ENCODE measurements around the gene FGD4. TPM values are rescaled to one million over a fixed set of nuclear protein-coding genes. Genes with fewer than 3 reads are reported as not detected.

FGD4 gene
- total RNA-seq, 1 experiment from 2014 or later, result 39.7 TPM

DNA sequence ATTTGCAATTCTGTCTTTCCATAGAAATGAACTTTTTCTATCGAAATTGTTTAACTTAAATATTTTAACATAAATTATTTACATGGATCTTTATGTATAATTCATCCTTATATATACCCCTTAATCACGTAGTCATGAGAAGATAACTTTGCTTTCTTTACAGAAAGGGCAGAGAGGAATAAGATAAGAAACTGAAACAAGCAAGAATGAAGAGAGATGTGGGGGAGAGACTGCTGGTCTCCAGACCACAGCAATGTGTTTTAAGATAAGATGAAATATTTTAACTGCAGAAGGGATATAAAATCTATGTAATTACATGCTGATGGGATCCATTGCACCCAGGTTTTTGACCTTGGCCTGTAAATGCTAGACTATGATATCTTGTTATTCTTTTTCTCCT, 245.1 kb downstream of the FGD4 start:
- ATAC-seq (no peak), DNase-seq (ENCODE audit: low spot score) (no peak)
- ChIA-PET CTCF (no interaction called here), POLR2A (no interaction called here)
- Mint-ChIP-seq H3K36me3 (peaks cover 27% of the 10 kb centered on the region), H3K27me3 (ENCODE audit: low read depth) (no peaks in the 10 kb centered on the region), H3K4me3 (no peak overlapping the region), H3K9me3 (no peaks in the 10 kb centered on the region), H3K27ac (no peak overlapping the region), H3K4me1 (no peaks in the 10 kb centered on the region)
- TF ChIP-seq NFYB (CRISPR knock-in tag; conservative IDR thresholded peaks at IDR 0.05; ENCODE audit: low read depth) (no peak), E2F4 (CRISPR knock-in tag; IDR thresholded peaks at IDR 0.05; ENCODE audit: borderline replicate concordance, low read depth) (no peak), GRHL2 (CRISPR knock-in tag; IDR thresholded peaks at IDR 0.05; ENCODE audit: insufficient replicate concordance, severe bottlenecking) (no peak), FOXJ3 (CRISPR knock-in tag; IDR thresholded peaks at IDR 0.05; ENCODE audit: borderline replicate concordance) (no peak), JUN (CRISPR knock-in tag; IDR thresholded peaks at IDR 0.05) (no peak), ESRRA (CRISPR knock-in tag; IDR thresholded peaks at IDR 0.05; ENCODE audit: borderline replicate concordance) (no peak), OVOL2 (CRISPR knock-in tag; IDR thresholded peaks at IDR 0.05; ENCODE audit: borderline replicate concordance) (no peak), NR2C2 (CRISPR knock-in tag; IDR thresholded peaks at IDR 0.05) (no peak), NR1H2 (CRISPR knock-in tag; IDR thresholded peaks at IDR 0.05) (no peak)
- TF ChIP-seq, protein P1, sequence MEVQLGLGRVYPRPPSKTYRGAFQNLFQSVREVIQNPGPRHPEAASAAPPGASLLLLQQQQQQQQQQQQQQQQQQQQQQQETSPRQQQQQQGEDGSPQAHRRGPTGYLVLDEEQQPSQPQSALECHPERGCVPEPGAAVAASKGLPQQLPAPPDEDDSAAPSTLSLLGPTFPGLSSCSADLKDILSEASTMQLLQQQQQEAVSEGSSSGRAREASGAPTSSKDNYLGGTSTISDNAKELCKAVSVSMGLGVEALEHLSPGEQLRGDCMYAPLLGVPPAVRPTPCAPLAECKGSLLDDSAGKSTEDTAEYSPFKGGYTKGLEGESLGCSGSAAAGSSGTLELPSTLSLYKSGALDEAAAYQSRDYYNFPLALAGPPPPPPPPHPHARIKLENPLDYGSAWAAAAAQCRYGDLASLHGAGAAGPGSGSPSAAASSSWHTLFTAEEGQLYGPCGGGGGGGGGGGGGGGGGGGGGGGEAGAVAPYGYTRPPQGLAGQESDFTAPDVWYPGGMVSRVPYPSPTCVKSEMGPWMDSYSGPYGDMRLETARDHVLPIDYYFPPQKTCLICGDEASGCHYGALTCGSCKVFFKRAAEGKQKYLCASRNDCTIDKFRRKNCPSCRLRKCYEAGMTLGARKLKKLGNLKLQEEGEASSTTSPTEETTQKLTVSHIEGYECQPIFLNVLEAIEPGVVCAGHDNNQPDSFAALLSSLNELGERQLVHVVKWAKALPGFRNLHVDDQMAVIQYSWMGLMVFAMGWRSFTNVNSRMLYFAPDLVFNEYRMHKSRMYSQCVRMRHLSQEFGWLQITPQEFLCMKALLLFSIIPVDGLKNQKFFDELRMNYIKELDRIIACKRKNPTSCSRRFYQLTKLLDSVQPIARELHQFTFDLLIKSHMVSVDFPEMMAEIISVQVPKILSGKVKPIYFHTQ (CRISPR knock-in tag; IDR thresholded peaks at IDR 0.05), result no peak

DNA sequence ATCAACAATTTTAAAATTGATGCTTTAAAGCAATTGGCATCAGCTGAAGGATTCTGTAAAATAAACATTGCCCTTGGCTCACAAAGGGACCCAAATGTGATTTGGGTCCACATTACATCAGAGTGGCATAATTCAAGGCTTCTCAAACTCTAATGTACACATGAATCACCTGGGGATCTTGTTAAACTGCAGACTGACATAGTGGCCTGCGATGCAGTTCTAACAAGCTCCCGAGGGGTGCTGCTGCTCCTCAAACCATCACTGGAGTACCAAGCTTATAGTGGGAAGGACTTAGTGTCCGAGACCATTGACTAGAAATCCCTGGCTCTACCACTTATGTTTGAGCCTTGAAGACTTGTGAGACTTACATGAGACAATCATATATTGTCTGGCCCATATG, 247.9 kb downstream of the FGD4 start:
- Mint-ChIP-seq H3K4me1 (no peaks in the 10 kb centered on the region), H3K27me3 (ENCODE audit: low read depth) (no peaks in the 10 kb centered on the region), H3K9me3 (no peaks in the 10 kb centered on the region), H3K4me3 (no peak overlapping the region), H3K27ac (no peak overlapping the region), H3K36me3 (peaks cover 8% of the 10 kb centered on the region)
- no peak for DNase-seq (ENCODE audit: low spot score)
- ChIA-PET CTCF (interaction anchor here (0.7 to 2.6 kb wide), 3 partner anchors 11 to 44 kb away, joined by 3 to 10 read pairs (median 3); no protein-coding TSS in a partner anchor), POLR2A (no interaction called here)
- TF ChIP-seq, protein P1 (CRISPR knock-in tag; IDR thresholded peaks at IDR 0.05), result no peak
- TF ChIP-seq GRHL2 (CRISPR knock-in tag; IDR thresholded peaks at IDR 0.05; ENCODE audit: insufficient replicate concordance, severe bottlenecking) (no peak), ZNF263 (CRISPR knock-in tag; IDR thresholded peaks at IDR 0.05; ENCODE audit: low read depth) (no peak), ZNF532 (CRISPR knock-in tag; IDR thresholded peaks at IDR 0.05; ENCODE audit: borderline replicate concordance) (no peak), NR2C2 (CRISPR knock-in tag; IDR thresholded peaks at IDR 0.05) (no peak), JUN (CRISPR knock-in tag; IDR thresholded peaks at IDR 0.05) (no peak), CBFB (CRISPR knock-in tag; IDR thresholded peaks at IDR 0.05; ENCODE audit: low read depth) (no peak), EMX1 (CRISPR knock-in tag; IDR thresholded peaks at IDR 0.05) (no peak), HMGA2 (CRISPR knock-in tag; IDR thresholded peaks at IDR 0.05) (no peak), ESRRA (CRISPR knock-in tag; IDR thresholded peaks at IDR 0.05; ENCODE audit: borderline replicate concordance) (no peak), RELA (CRISPR knock-in tag; IDR thresholded peaks at IDR 0.05; ENCODE audit: borderline replicate concordance) (no peak)
- TF ChIP-seq, protein P2, sequence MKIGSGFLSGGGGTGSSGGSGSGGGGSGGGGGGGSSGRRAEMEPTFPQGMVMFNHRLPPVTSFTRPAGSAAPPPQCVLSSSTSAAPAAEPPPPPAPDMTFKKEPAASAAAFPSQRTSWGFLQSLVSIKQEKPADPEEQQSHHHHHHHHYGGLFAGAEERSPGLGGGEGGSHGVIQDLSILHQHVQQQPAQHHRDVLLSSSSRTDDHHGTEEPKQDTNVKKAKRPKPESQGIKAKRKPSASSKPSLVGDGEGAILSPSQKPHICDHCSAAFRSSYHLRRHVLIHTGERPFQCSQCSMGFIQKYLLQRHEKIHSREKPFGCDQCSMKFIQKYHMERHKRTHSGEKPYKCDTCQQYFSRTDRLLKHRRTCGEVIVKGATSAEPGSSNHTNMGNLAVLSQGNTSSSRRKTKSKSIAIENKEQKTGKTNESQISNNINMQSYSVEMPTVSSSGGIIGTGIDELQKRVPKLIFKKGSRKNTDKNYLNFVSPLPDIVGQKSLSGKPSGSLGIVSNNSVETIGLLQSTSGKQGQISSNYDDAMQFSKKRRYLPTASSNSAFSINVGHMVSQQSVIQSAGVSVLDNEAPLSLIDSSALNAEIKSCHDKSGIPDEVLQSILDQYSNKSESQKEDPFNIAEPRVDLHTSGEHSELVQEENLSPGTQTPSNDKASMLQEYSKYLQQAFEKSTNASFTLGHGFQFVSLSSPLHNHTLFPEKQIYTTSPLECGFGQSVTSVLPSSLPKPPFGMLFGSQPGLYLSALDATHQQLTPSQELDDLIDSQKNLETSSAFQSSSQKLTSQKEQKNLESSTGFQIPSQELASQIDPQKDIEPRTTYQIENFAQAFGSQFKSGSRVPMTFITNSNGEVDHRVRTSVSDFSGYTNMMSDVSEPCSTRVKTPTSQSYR (CRISPR knock-in tag; IDR thresholded peaks at IDR 0.05), result no peak
- peak; percentile 57 for ATAC-seq

Data from WTC11 (cell line).